Endothelial cell of umbilical vein (primary cell): ENCODE measurements around the gene PITX2.

Experiments used
- EZH2 ChIP-seq: IDR thresholded peaks from 2 replicates; pipeline ENCODE4 v1.6.1; 2012; ENCODE audit warnings: borderline replicate concordance, low read depth, mild to moderate bottlenecking, moderate library complexity, low read length, inconsistent platforms; ENCODE audit not compliant: severe bottlenecking
- JUN ChIP-seq: IDR thresholded peaks from 2 replicates; pipeline ENCODE4 v1.6.1; 2011; ENCODE audit warnings: borderline replicate concordance, low read depth; ENCODE audit not compliant: insufficient read length, insufficient read depth
- MYC ChIP-seq: IDR thresholded peaks from one replicate; pipeline ENCODE4 v1.6.1; 2011; ENCODE audit warnings: mild to moderate bottlenecking, low read depth, low read length
- POLR2A ChIP-seq: IDR thresholded peaks from 2 replicates; pipeline ENCODE4 v1.6.1; 2012; ENCODE audit warnings: low read depth, mild to moderate bottlenecking, control low read depth, low read length
- POLR2AphosphoS5 ChIP-seq: IDR thresholded peaks from 2 replicates; pipeline ENCODE4 v1.6.1; 2012; ENCODE audit warnings: low read depth, mild to moderate bottlenecking, control low read depth, low read length, moderate library complexity; ENCODE audit not compliant: insufficient read depth
- TF ChIP-seq, protein P1 (sequence below), 2 donors: IDR thresholded peaks; 1 replicate in 1 of 2; 2 replicates in 1 of 2; pipeline ENCODE4 v1.5.1; 2011; ENCODE audit warnings: low read length in 2 of 2, mild to moderate bottlenecking in 2 of 2, moderate library complexity in 2 of 2, control low read depth in 1 of 2, inconsistent platforms in 1 of 2, low read depth in 1 of 2; ENCODE audit not compliant: insufficient read depth in 1 of 2; ENCODE audit errors: extremely low read depth in 1 of 2

DNA sequence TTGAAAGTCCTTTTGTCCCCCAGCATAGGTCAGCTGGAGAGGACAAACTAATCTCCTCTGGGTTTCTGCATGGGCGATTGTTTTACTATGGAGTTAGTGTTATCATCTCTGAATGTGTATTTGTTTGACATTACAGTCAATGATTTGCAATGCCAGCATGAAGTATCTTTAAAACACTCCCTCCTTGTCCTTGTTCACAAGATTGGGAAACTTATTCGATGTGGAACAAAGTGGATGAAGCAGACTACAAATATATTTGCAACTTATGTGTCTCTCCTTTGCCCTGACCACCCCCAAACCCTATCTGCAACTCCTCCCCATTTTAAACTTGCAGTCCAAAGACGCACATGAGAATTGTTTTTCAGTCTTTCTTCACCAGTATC, 1.5 kb upstream of the PITX2 start:
- TF ChIP-seq POLR2AphosphoS5: no peak
- TF ChIP-seq, protein P1, sequence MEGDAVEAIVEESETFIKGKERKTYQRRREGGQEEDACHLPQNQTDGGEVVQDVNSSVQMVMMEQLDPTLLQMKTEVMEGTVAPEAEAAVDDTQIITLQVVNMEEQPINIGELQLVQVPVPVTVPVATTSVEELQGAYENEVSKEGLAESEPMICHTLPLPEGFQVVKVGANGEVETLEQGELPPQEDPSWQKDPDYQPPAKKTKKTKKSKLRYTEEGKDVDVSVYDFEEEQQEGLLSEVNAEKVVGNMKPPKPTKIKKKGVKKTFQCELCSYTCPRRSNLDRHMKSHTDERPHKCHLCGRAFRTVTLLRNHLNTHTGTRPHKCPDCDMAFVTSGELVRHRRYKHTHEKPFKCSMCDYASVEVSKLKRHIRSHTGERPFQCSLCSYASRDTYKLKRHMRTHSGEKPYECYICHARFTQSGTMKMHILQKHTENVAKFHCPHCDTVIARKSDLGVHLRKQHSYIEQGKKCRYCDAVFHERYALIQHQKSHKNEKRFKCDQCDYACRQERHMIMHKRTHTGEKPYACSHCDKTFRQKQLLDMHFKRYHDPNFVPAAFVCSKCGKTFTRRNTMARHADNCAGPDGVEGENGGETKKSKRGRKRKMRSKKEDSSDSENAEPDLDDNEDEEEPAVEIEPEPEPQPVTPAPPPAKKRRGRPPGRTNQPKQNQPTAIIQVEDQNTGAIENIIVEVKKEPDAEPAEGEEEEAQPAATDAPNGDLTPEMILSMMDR (IDR thresholded peaks at IDR 0.05; ENCODE audit: extremely low read depth in 1 of 2, insufficient read depth in 1 of 2, low read depth in 1 of 2, low read length in 2 of 2): no peak
- no peak for TF ChIP-seq EZH2
- no peak for TF ChIP-seq MYC
- no peak for TF ChIP-seq POLR2A
- TF ChIP-seq JUN: no peak
